ENCODE measurements around the gene TMEM43.

Gene TMEM43

GRCh38 chr3:14135581-14135980, 10.7 kb downstream of the TMEM43 start:
- Histone ChIP-seq H2AFZ (ENCODE audit: low read length) (no peak overlapping the region), H3K27me3 (ENCODE audit: insufficient read depth, low read length) (no peaks in the 10 kb centered on the region), H3K9ac (ENCODE audit: low read length) (no peak overlapping the region), H4K20me1 (ENCODE audit: insufficient read depth, low read length) (no peaks in the 10 kb centered on the region), H3K27ac (ENCODE audit: low read depth, low read length, poor library complexity, severe bottlenecking) (no peak overlapping the region), H3K9me2 (ENCODE audit: low read depth, low read length) (no peaks in the 10 kb centered on the region), H3K36me3 (ENCODE audit: insufficient read depth, low read length) (peaks cover 52% of the 10 kb centered on the region), H3K79me2 (ENCODE audit: insufficient read depth, low read length) (no peaks in the 10 kb centered on the region), H3K9me3 (ENCODE audit: low read length) (no peaks in the 10 kb centered on the region), H3K4me2 (ENCODE audit: low read length) (no peak overlapping the region), H3K4me1 (ENCODE audit: insufficient read depth, low read length, severe bottlenecking) (no peaks in the 10 kb centered on the region), H3K4me3 (ENCODE audit: low read depth, low read length, poor library complexity, severe bottlenecking) (no peak overlapping the region), H3F3A (ENCODE audit: insufficient read depth, low read length) (no peaks in the 10 kb centered on the region)
- TF ChIP-seq EZH2 (IDR thresholded peaks at IDR 0.05; ENCODE audit: borderline replicate concordance, low read length) (no peak), CTCF (IDR thresholded peaks at IDR 0.05; ENCODE audit: low read length) (no peak)

DNA sequence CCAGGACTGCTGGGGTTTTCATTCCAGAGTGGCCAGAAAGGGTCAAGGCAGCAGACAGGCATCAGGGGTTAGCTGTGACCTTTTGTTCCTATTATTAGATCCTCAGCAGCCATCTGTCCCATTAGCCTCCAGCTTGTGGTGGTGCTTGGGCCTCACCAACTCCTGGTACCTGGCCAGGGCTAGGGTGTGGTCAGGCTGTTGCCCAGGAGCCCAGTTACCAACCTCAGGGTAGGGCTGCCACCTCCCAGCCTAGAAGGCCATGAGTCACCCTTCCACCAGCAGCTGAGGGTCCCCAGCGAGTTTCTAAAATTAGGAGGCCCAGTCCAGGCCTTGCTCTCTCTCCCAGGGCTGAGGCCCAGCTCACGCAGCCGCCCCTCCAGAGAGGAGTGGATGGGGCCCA, 12.2 kb downstream of the TMEM43 start:
- Histone ChIP-seq H3K9me3 (ENCODE audit: low read length) (no peaks in the 10 kb centered on the region), H3K27ac (ENCODE audit: low read depth, low read length, poor library complexity, severe bottlenecking) (no peak overlapping the region), H3K36me3 (ENCODE audit: insufficient read depth, low read length) (peaks cover 43% of the 10 kb centered on the region), H2AFZ (ENCODE audit: low read length) (no peak overlapping the region), H3K9me2 (ENCODE audit: low read depth, low read length) (no peaks in the 10 kb centered on the region), H3K9ac (ENCODE audit: low read length) (no peak overlapping the region), H3K4me3 (ENCODE audit: low read depth, low read length, poor library complexity, severe bottlenecking) (no peak overlapping the region), H3K4me1 (ENCODE audit: insufficient read depth, low read length, severe bottlenecking) (no peaks in the 10 kb centered on the region), H4K20me1 (ENCODE audit: insufficient read depth, low read length) (no peaks in the 10 kb centered on the region), H3K4me2 (ENCODE audit: low read length) (no peak overlapping the region), H3F3A (ENCODE audit: insufficient read depth, low read length) (no peaks in the 10 kb centered on the region), H3K27me3 (ENCODE audit: insufficient read depth, low read length) (no peaks in the 10 kb centered on the region), H3K79me2 (ENCODE audit: insufficient read depth, low read length) (no peaks in the 10 kb centered on the region)
- no peak for TF ChIP-seq CTCF (IDR thresholded peaks at IDR 0.05; ENCODE audit: low read length)
- no peak for TF ChIP-seq EZH2 (IDR thresholded peaks at IDR 0.05; ENCODE audit: borderline replicate concordance, low read length)

DNA sequence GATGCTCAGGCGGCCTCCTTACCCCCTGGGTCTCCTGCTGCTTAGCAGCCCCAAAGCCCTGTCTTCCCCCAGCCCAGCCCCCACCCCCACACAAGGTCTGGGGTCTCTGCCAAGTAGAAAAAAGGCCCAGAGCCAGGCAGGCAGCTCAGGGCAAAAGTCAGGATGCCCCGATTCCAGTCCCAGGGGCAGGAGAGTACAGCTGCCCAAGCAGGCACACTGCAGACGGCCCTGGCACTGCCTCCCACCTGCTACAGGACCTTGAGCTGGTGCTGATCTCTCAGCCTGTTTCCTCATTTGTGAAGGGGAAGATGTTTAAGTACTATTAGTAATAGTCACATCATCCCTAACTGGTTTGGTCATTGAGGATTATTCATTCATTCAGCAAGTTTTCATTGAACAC, 12.6 kb downstream of the TMEM43 start:
- Histone ChIP-seq H3K9me2 (ENCODE audit: low read depth, low read length) (no peaks in the 10 kb centered on the region), H2AFZ (ENCODE audit: low read length) (no peak overlapping the region), H3K27ac (ENCODE audit: low read depth, low read length, poor library complexity, severe bottlenecking) (no peak overlapping the region), H3K4me3 (ENCODE audit: low read depth, low read length, poor library complexity, severe bottlenecking) (no peak overlapping the region), H3K27me3 (ENCODE audit: insufficient read depth, low read length) (no peaks in the 10 kb centered on the region), H3K36me3 (ENCODE audit: insufficient read depth, low read length) (peaks cover 40% of the 10 kb centered on the region), H3K9me3 (ENCODE audit: low read length) (no peaks in the 10 kb centered on the region), H4K20me1 (ENCODE audit: insufficient read depth, low read length) (no peaks in the 10 kb centered on the region), H3K79me2 (ENCODE audit: insufficient read depth, low read length) (no peaks in the 10 kb centered on the region), H3K4me1 (ENCODE audit: insufficient read depth, low read length, severe bottlenecking) (no peaks in the 10 kb centered on the region), H3K4me2 (ENCODE audit: low read length) (no peak overlapping the region), H3F3A (ENCODE audit: insufficient read depth, low read length) (no peaks in the 10 kb centered on the region), H3K9ac (ENCODE audit: low read length) (no peak overlapping the region)
- TF ChIP-seq CTCF (IDR thresholded peaks at IDR 0.05; ENCODE audit: low read length) (no peak), EZH2 (IDR thresholded peaks at IDR 0.05; ENCODE audit: borderline replicate concordance, low read length) (no peak)

Data from OCI-LY1 (cell line).